ENCODE measurements around the gene DMKN.
"Not testable (repeated sequence)": the region's sequence is repeated elsewhere in the genome, so short reads cannot be mapped to it uniquely, and the experiment has no call there.

The DMKN gene

GRCh38 chr19:35483089-35483488, 30.4 kb downstream of the DMKN start:
- no peak for TF ChIP-seq POLR2AphosphoS5 (IDR thresholded peaks at IDR 0.05; ENCODE audit: low read depth)
- TF ChIP-seq, protein P1, sequence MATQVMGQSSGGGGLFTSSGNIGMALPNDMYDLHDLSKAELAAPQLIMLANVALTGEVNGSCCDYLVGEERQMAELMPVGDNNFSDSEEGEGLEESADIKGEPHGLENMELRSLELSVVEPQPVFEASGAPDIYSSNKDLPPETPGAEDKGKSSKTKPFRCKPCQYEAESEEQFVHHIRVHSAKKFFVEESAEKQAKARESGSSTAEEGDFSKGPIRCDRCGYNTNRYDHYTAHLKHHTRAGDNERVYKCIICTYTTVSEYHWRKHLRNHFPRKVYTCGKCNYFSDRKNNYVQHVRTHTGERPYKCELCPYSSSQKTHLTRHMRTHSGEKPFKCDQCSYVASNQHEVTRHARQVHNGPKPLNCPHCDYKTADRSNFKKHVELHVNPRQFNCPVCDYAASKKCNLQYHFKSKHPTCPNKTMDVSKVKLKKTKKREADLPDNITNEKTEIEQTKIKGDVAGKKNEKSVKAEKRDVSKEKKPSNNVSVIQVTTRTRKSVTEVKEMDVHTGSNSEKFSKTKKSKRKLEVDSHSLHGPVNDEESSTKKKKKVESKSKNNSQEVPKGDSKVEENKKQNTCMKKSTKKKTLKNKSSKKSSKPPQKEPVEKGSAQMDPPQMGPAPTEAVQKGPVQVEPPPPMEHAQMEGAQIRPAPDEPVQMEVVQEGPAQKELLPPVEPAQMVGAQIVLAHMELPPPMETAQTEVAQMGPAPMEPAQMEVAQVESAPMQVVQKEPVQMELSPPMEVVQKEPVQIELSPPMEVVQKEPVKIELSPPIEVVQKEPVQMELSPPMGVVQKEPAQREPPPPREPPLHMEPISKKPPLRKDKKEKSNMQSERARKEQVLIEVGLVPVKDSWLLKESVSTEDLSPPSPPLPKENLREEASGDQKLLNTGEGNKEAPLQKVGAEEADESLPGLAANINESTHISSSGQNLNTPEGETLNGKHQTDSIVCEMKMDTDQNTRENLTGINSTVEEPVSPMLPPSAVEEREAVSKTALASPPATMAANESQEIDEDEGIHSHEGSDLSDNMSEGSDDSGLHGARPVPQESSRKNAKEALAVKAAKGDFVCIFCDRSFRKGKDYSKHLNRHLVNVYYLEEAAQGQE (IDR thresholded peaks at IDR 0.05; ENCODE audit: insufficient replicate concordance, low read depth), result no peak
- no peak for TF ChIP-seq GABPA (IDR thresholded peaks at IDR 0.05; ENCODE audit: low read depth)
- TF ChIP-seq SPI1 (IDR thresholded peaks at IDR 0.05; ENCODE audit: borderline replicate concordance, low read depth), result no peak
- no peak for TF ChIP-seq CTCF (IDR thresholded peaks at IDR 0.05; ENCODE audit: insufficient read depth, low read length)
- Histone ChIP-seq H3K27ac (replicated peaks) (no peak overlapping the region), H3K4me3 (replicated peaks; ENCODE audit: insufficient read depth, low read length) (no peak overlapping the region), H3K27me3 (ENCODE audit: insufficient read depth, poor library complexity, severe bottlenecking) (peaks cover 6% of the 10 kb centered on the region)
- DNase-seq (ENCODE audit: low read depth in 1 of 2, low spot score in 1 of 2), result no peak

GRCh38 chr19:35478794-35479677, 34.4 kb downstream of the DMKN start:
- Histone ChIP-seq H3K4me3 (replicated peaks; ENCODE audit: insufficient read depth, low read length) (no peak overlapping the region), H3K27me3 (ENCODE audit: insufficient read depth, poor library complexity, severe bottlenecking) (no peaks in the 10 kb centered on the region), H3K27ac (replicated peaks) (no peak overlapping the region)
- DNase-seq (ENCODE audit: low read depth in 1 of 2, low spot score in 1 of 2), result no peak
- TF ChIP-seq GABPA (IDR thresholded peaks at IDR 0.05; ENCODE audit: low read depth), result no peak
- no peak for TF ChIP-seq POLR2AphosphoS5 (IDR thresholded peaks at IDR 0.05; ENCODE audit: low read depth)
- TF ChIP-seq, protein P1 (IDR thresholded peaks at IDR 0.05; ENCODE audit: insufficient replicate concordance, low read depth), result no peak
- no peak for TF ChIP-seq SPI1 (IDR thresholded peaks at IDR 0.05; ENCODE audit: borderline replicate concordance, low read depth)
- no peak for TF ChIP-seq CTCF (IDR thresholded peaks at IDR 0.05; ENCODE audit: insufficient read depth, low read length)

DNA sequence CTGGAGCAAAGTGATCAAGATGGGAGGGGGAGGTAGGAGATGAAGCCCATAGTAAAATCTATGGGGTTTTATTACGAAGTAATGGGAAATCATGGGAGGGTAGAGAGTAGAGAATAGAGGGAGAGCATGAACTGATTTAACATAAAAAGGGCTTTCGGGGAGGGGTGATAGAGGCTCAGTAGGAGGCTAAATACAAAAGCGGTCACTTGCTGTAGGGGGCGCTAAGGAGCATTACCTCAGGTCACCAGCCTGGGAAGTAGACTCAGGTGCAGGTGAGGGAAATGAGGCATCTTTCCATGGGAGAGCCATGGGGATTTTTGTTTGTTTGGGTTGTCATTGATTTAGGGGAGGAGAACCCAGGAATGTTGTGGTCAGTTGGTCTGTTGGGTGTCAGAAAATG, 37.3 kb downstream of the DMKN start:
- Histone ChIP-seq H3K27ac (replicated peaks) (no peak overlapping the region), H3K27me3 (ENCODE audit: insufficient read depth, poor library complexity, severe bottlenecking) (no peaks in the 10 kb centered on the region), H3K4me3 (replicated peaks; ENCODE audit: insufficient read depth, low read length) (no peak overlapping the region)
- DNase-seq (ENCODE audit: low read depth in 1 of 2, low spot score in 1 of 2), result no peak
- TF ChIP-seq SPI1 (IDR thresholded peaks at IDR 0.05; ENCODE audit: borderline replicate concordance, low read depth) (no peak), CTCF (IDR thresholded peaks at IDR 0.05; ENCODE audit: insufficient read depth, low read length) (no peak), POLR2AphosphoS5 (IDR thresholded peaks at IDR 0.05; ENCODE audit: low read depth) (no peak), GABPA (IDR thresholded peaks at IDR 0.05; ENCODE audit: low read depth) (no peak)
- TF ChIP-seq, protein P1 (IDR thresholded peaks at IDR 0.05; ENCODE audit: insufficient replicate concordance, low read depth), result no peak

- not testable (repeated sequence) for H3K27ac ChIP-seq (replicated peaks); DNase-seq (ENCODE audit: low read depth in 1 of 2, low spot score in 1 of 2); H3K4me3 ChIP-seq (replicated peaks; ENCODE audit: insufficient read depth, low read length); H3K27me3 ChIP-seq (ENCODE audit: insufficient read depth, poor library complexity, severe bottlenecking)
Observed at GRCh38 chr19:35474594-35474993, 38.9 kb downstream of the DMKN start.

All from HL-60 (cell line).